GM13976 (cell line): Measurements from ENCODE around the gene ACAD10.
A peak's percentile ranks its signal among the peaks of the same experiment; 100 is the strongest.

Experiments
- DNase-seq: peaks from one replicate; pipeline ENCODE4 v3.0.0; 2012; ENCODE audit warnings: low spot score
- CTCF ChIP-seq: IDR thresholded peaks from 2 replicates; pipeline ENCODE4 v1.5.1; 2012; ENCODE audit warnings: borderline replicate concordance, mild to moderate bottlenecking; ENCODE audit not compliant: insufficient read depth; ENCODE audit errors: extremely low read depth, missing control alignments, control extremely low read depth
- in situ Hi-C: fragments of 300-500 bp; cut with MboI; formaldehyde crosslinking; loops from one replicate; pipeline ENCODE4 v1.12.0; 2022; ENCODE audit warnings: low sequenced_read_pairs, mixed read lengths, inconsistent platforms; ENCODE audit not compliant: unreplicated experiment

Gene ACAD10

GRCh38 chr12:111781085-111781658 is 95.3 kb downstream of the ACAD10 start:
- in situ Hi-C loops: no loop called here
- TF ChIP-seq CTCF: no peak
- no peak for DNase-seq

GRCh38 chr12:111783046-111783445 is 97.2 kb downstream of the ACAD10 start:
- no peak for DNase-seq
- no peak for TF ChIP-seq CTCF
- in situ Hi-C loops: no loop called here

- in situ Hi-C loops: no loop called here
- DNase-seq: no peak
- no peak for TF ChIP-seq CTCF
These were observed 99.1 kb downstream of the ACAD10 start for GRCh38 chr12:111784953-111785352.

- TF ChIP-seq CTCF: no peak
- in situ Hi-C loops: no loop called here
- no peak for DNase-seq
These were observed 99.8 kb downstream of the ACAD10 start for GRCh38 chr12:111785651-111786050.

- peak; percentile 60 for DNase-seq
- TF ChIP-seq CTCF: peak; percentile 49
- in situ Hi-C loops: no loop called here
These were observed 102.4 kb downstream of the ACAD10 start for GRCh38 chr12:111788178-111788654.

- DNase-seq: no peak
- no peak for TF ChIP-seq CTCF
- in situ Hi-C loops: no loop called here
These were observed 103.9 kb downstream of the ACAD10 start for GRCh38 chr12:111789779-111790178.
